Right forelimb (tissue), 1 donor: ENCODE measurements around the gene GAS7.

Experiments
- DNase-seq: peaks from one replicate; pipeline ENCODE4 v3.0.0-alpha.2; 2018

GAS7 gene

GRCh38 chr17:9907131-9907530 lies 291.3 kb downstream of the GAS7 start:
- no peak for DNase-seq

- no peak for DNase-seq
Observed at GRCh38 chr17:9906616-9907015, 291.8 kb downstream of the GAS7 start.

- no peak for DNase-seq
Observed at GRCh38 chr17:9905902-9906301, 292.5 kb downstream of the GAS7 start.

- no peak for DNase-seq
Observed at GRCh38 chr17:9905078-9905415, 293.4 kb downstream of the GAS7 start, which contains the start of gene RCVRN. Gene RCVRN, minus strand, starts transcription at chr17:9905271. Its CDS starts 91 bp downstream, at chr17:9905180.

- DNase-seq, result no peak
Observed at GRCh38 chr17:9904277-9905077, 293.9 kb downstream of the GAS7 start.

GRCh38 chr17:9902120-9902519 lies 296.3 kb downstream of the GAS7 start:
- DNase-seq, result no peak

- DNase-seq, result no peak
Observed at GRCh38 chr17:9900784-9901183, 297.6 kb downstream of the GAS7 start.

- no peak for DNase-seq
Observed at GRCh38 chr17:9900044-9900594, 298.3 kb downstream of the GAS7 start.

GRCh38 chr17:9899280-9900043 lies 298.9 kb downstream of the GAS7 start:
- DNase-seq, result no peak

GRCh38 chr17:9898812-9899211 lies 299.6 kb downstream of the GAS7 start:
- DNase-seq, result no peak

- no peak for DNase-seq
Observed at GRCh38 chr17:9897372-9897968, 300.9 kb downstream of the GAS7 start.

- DNase-seq, result no peak
Observed at GRCh38 chr17:9895923-9896322, 302.5 kb downstream of the GAS7 start.

GRCh38 chr17:9894231-9894630 lies 304.2 kb downstream of the GAS7 start:
- DNase-seq, result no peak

- no peak for DNase-seq
Observed at GRCh38 chr17:9893411-9894012, 304.9 kb downstream of the GAS7 start.

GRCh38 chr17:9890124-9890523 lies 308.3 kb downstream of the GAS7 start:
- no peak for DNase-seq

- no peak for DNase-seq
Observed at GRCh38 chr17:9887508-9887907, 310.9 kb downstream of the GAS7 start.

GRCh38 chr17:9886141-9886930 lies 312.1 kb downstream of the GAS7 start:
- no peak for DNase-seq

GRCh38 chr17:9883451-9883850 lies 315.0 kb downstream of the GAS7 start:
- DNase-seq, result no peak

GRCh38 chr17:9880582-9880999 lies 317.8 kb downstream of the GAS7 start:
- DNase-seq, result peak; percentile 2

- DNase-seq, result peak; percentile 15
Observed at GRCh38 chr17:9878786-9879525, 319.4 kb downstream of the GAS7 start.

- DNase-seq, result no peak
Observed at GRCh38 chr17:9878356-9878755, 320.1 kb downstream of the GAS7 start.
